Uterus (tissue), 2 donors: Measurements from ENCODE around the gene TSPAN32.

Experiments
- CTCF ChIP-seq, 4 experiments: fragments of 200-600 bp in 2 of 4; fragments of 450-650 bp in 2 of 4; sonication (generic) in 2 of 4; IDR thresholded peaks; one replicate each; pipeline ENCODE4 v1.5.1; 2016 to 2019; ENCODE audit warnings: antibody characterized with exemption in 4 of 4, mild to moderate bottlenecking in 2 of 4, moderate library complexity in 1 of 4
- POLR2A ChIP-seq, 2 donors: fragments of 450-650 bp; IDR thresholded peaks; one replicate each; pipeline ENCODE4 v1.6.1; 2016; ENCODE audit warnings: antibody characterized with exemption in 2 of 2, mild to moderate bottlenecking in 1 of 2, moderate library complexity in 1 of 2

GRCh38 chr11:2289859-2290258 lies 12.0 kb upstream of the TSPAN32 start:
- TF ChIP-seq CTCF (IDR thresholded peaks at IDR 0.05) (no peak), POLR2A (IDR thresholded peaks at IDR 0.05) (no peak)
